ENCODE results near the gene KNTC1.
A peak's percentile ranks its signal among the peaks of the same experiment; 100 is the strongest.

GRCh38 chr12:122526683-122527477 is at the start of gene KNTC1, which contains the start of gene RSRC2:
- TF ChIP-seq CTCF (IDR thresholded peaks at IDR 0.05): no peak
- TF ChIP-seq POLR2A (IDR thresholded peaks at IDR 0.05): peak; percentile 98
